RWPE1 (cell line): ENCODE data around the gene GPR55.

ENCODE experiments used
- CTCF ChIA-PET: fragments of 350-600 bp; sonication (Branson Sonifier 250); formaldehyde crosslinking; extraction: SDS; loops from one replicate; lab custom pipeline; 2021; lab: Yijun Ruan, JAX
- POLR2A ChIA-PET: fragments of 400-600 bp; formaldehyde crosslinking; extraction: SDS; loops from one replicate; lab custom pipeline; 2020; ENCODE audit warnings: antibody characterized with exemption; ENCODE audit not compliant: low non-redundant PET; lab: Yijun Ruan, JAX
- DNase-seq: peaks from one replicate; pipeline ENCODE4 v3.0.0; 2012; ENCODE audit warnings: low spot score
- H3K27ac ChIP-seq: fragments of 450-650 bp; 2 replicates; pipeline ENCODE4 v1.5.1; 2017
- TF ChIP-seq, protein P1 (sequence below): fragments of 450-650 bp; conservative IDR thresholded peaks from 2 replicates; pipeline ENCODE4 v1.5.1; 2017; ENCODE audit warnings: low read depth, mild to moderate bottlenecking

Gene GPR55

DNA sequence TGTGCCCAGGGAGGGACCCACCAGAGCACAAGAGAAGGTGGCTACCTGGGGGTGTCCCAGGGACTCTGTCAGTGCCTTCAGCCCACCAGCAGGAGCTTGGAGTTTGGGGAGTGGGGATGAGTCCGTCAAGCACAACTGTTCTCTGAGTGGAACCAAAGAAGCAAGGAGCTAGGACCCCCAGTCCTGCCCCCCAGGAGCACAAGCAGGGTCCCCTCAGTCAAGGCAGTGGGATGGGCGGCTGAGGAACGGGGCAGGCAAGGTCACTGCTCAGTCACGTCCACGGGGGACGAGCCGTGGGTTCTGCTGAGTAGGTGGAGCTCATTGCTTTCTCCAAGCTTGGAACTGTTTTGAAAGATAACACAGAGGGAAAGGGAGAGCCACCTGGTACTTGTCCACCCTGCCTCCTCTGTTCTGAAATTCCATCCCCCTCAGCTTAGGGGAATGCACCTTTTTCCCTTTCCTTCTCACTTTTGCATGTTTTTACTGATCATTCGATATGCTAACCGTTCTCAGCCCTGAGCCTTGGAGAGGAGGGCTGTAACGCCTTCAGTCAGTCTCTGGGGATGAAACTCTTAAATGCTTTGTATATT, 46.3 kb downstream of the GPR55 start:
- no peak overlapping the region for H3K27ac ChIP-seq
- TF ChIP-seq, protein P1, sequence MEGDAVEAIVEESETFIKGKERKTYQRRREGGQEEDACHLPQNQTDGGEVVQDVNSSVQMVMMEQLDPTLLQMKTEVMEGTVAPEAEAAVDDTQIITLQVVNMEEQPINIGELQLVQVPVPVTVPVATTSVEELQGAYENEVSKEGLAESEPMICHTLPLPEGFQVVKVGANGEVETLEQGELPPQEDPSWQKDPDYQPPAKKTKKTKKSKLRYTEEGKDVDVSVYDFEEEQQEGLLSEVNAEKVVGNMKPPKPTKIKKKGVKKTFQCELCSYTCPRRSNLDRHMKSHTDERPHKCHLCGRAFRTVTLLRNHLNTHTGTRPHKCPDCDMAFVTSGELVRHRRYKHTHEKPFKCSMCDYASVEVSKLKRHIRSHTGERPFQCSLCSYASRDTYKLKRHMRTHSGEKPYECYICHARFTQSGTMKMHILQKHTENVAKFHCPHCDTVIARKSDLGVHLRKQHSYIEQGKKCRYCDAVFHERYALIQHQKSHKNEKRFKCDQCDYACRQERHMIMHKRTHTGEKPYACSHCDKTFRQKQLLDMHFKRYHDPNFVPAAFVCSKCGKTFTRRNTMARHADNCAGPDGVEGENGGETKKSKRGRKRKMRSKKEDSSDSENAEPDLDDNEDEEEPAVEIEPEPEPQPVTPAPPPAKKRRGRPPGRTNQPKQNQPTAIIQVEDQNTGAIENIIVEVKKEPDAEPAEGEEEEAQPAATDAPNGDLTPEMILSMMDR: no peak
- ChIA-PET POLR2A (no interaction called here), CTCF (interaction anchor here (1.0 to 1.7 kb wide), 3 partner anchors 55 to 174 kb away, joined by 3 to 8 read pairs (median 3); no protein-coding TSS in a partner anchor)
- DNase-seq: no peak

- POLR2A ChIA-PET: no interaction called here
- TF ChIP-seq, protein P1: no peak
- DNase-seq: no peak
- CTCF ChIA-PET: interaction anchor here (1.0 to 1.7 kb wide), 3 partner anchors 54 to 175 kb away, joined by 3 to 8 read pairs (median 3); no protein-coding TSS in a partner anchor
- no peak overlapping the region for H3K27ac ChIP-seq
These were observed 47.1 kb downstream of the GPR55 start for GRCh38 chr2:230877759-230878598.

GRCh38 chr2:230877116-230877758, 47.8 kb downstream of the GPR55 start:
- ChIA-PET CTCF (no interaction called here), POLR2A (no interaction called here)
- TF ChIP-seq, protein P1: no peak
- no peak for DNase-seq
- no peak overlapping the region for H3K27ac ChIP-seq

GRCh38 chr2:230875347-230876315, 49.4 kb downstream of the GPR55 start:
- TF ChIP-seq, protein P1: no peak
- H3K27ac ChIP-seq: no peak overlapping the region
- no peak for DNase-seq
- CTCF ChIA-PET: interaction anchor here (0.6 to 0.7 kb wide), 2 partner anchors 111 to 799 kb away, joined by 3 read pairs; no protein-coding TSS in a partner anchor
- POLR2A ChIA-PET: no interaction called here

DNA sequence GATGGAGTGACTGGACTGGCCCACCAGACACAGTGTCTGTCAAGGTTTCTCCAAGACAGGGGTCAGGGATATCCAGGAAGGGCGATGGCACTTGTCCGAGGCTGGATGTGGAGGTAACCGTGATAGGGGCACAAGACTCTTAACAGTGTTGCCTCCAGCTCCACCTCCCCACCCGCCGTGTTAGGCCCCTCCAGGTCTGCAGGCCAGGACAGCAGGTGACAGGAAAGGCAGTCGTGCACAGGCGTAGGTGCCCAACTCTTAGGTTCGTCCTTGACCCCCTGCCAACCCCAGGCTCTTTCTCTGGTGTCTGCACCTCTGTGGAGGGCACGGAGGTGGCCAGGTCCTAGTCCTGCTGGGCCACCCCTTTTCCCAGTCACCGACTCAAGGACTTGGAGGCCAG, 50.2 kb downstream of the GPR55 start:
- ChIA-PET CTCF (interaction anchor here (0.7 kb wide), 1 partner anchor 799 kb away, joined by 3 read pairs; no protein-coding TSS in a partner anchor), POLR2A (no interaction called here)
- no peak overlapping the region for H3K27ac ChIP-seq
- no peak for DNase-seq
- TF ChIP-seq, protein P1: no peak
